ENCODE data around the gene LPCAT3.

The LPCAT3 gene

GRCh38 chr12:7001921-7002591 is 16.2 kb downstream of the LPCAT3 start:
- H3K4me3 ChIP-seq (ENCODE audit: low read depth, low read length) = no peak overlapping the region

GRCh38 chr12:6998715-6999451 is 19.4 kb downstream of the LPCAT3 start:
- no peak overlapping the region for H3K4me3 ChIP-seq (ENCODE audit: low read depth, low read length)

- H3K4me3 ChIP-seq (ENCODE audit: low read depth, low read length) = no peak overlapping the region
Measured at GRCh38 chr12:6996040-6996441, 22.2 kb downstream of the LPCAT3 start.

- H3K4me3 ChIP-seq (ENCODE audit: low read depth, low read length) = no peak overlapping the region
Measured at GRCh38 chr12:6987956-6988553, 30.2 kb downstream of the LPCAT3 start.

GRCh38 chr12:6982532-6982931 is 35.7 kb downstream of the LPCAT3 start:
- H3K4me3 ChIP-seq (ENCODE audit: low read depth, low read length) = no peak overlapping the region

- no peak overlapping the region for H3K4me3 ChIP-seq (ENCODE audit: low read depth, low read length)
Measured at GRCh38 chr12:6981152-6982052, 36.9 kb downstream of the LPCAT3 start.

GRCh38 chr12:6980740-6981139 is 37.5 kb downstream of the LPCAT3 start:
- no peak overlapping the region for H3K4me3 ChIP-seq (ENCODE audit: low read depth, low read length)

- no peak overlapping the region for H3K4me3 ChIP-seq (ENCODE audit: low read depth, low read length)
Measured at GRCh38 chr12:6980075-6980474, 38.2 kb downstream of the LPCAT3 start.

GRCh38 chr12:6979453-6979852 is 38.8 kb downstream of the LPCAT3 start:
- no peak overlapping the region for H3K4me3 ChIP-seq (ENCODE audit: low read depth, low read length)

GRCh38 chr12:6979021-6979420 is 39.3 kb downstream of the LPCAT3 start:
- no peak overlapping the region for H3K4me3 ChIP-seq (ENCODE audit: low read depth, low read length)

GRCh38 chr12:6978611-6979011 is 39.7 kb downstream of the LPCAT3 start:
- H3K4me3 ChIP-seq (ENCODE audit: low read depth, low read length) = no peak overlapping the region

- no peak overlapping the region for H3K4me3 ChIP-seq (ENCODE audit: low read depth, low read length)
Measured at GRCh38 chr12:6978188-6978587, 40.1 kb downstream of the LPCAT3 start.

GRCh38 chr12:6977653-6978052 is 40.6 kb downstream of the LPCAT3 start:
- H3K4me3 ChIP-seq (ENCODE audit: low read depth, low read length) = no peak overlapping the region

GRCh38 chr12:6975297-6976032 is 42.8 kb downstream of the LPCAT3 start:
- no peak overlapping the region for H3K4me3 ChIP-seq (ENCODE audit: low read depth, low read length)

- no peak overlapping the region for H3K4me3 ChIP-seq (ENCODE audit: low read depth, low read length)
Measured at GRCh38 chr12:6974180-6974579, 44.1 kb downstream of the LPCAT3 start.

GRCh38 chr12:6970096-6970527 is 48.2 kb downstream of the LPCAT3 start:
- H3K4me3 ChIP-seq (ENCODE audit: low read depth, low read length) = peak overlapping the region; percentile 99

GRCh38 chr12:6968426-6968825 is 49.9 kb downstream of the LPCAT3 start:
- H3K4me3 ChIP-seq (ENCODE audit: low read depth, low read length) = no peak overlapping the region

GRCh38 chr12:6967651-6968100 is 50.6 kb downstream of the LPCAT3 start:
- no peak overlapping the region for H3K4me3 ChIP-seq (ENCODE audit: low read depth, low read length)

- H3K4me3 ChIP-seq (ENCODE audit: low read depth, low read length) = no peak overlapping the region
Measured at GRCh38 chr12:6966351-6966750, 51.9 kb downstream of the LPCAT3 start.

GRCh38 chr12:6965714-6966113 is 52.6 kb downstream of the LPCAT3 start:
- H3K4me3 ChIP-seq (ENCODE audit: low read depth, low read length) = no peak overlapping the region
